Activated CD4-positive, alpha-beta memory T cell treated with anti-CD3 and anti-CD28 coated beads for 36 hours (primary cell): Measurements from ENCODE around the gene JMJD8. TPM values are rescaled to one million over a fixed set of nuclear protein-coding genes. Genes with fewer than 3 reads are reported as not detected.
A peak's percentile ranks its signal among the peaks of the same experiment; 100 is the strongest.

Experiments
- CTCF ChIA-PET: fragments of 350-600 bp; sonication (Branson Sonifier 250); formaldehyde crosslinking; loops from one replicate; lab custom pipeline; 2021; ENCODE audit warnings: antibody characterized with exemption, inconsistent platforms; lab: Charles Lee
- POLR2A ChIA-PET: fragments of 350-600 bp; sonication (Branson Sonifier 250); formaldehyde crosslinking; loops from one replicate; lab custom pipeline; 2021; ENCODE audit warnings: antibody characterized with exemption; lab: Charles Lee
- DNase-seq: peaks from one replicate; pipeline ENCODE4 v3.0.0-alpha.2; 2020
- H3K27ac Mint-ChIP-seq: one replicate; pipeline ENCODE4 v1.8.0; 2021; ENCODE audit warnings: mixed read lengths
- H3K27me3 Mint-ChIP-seq: one replicate; pipeline ENCODE4 v1.8.0; 2021; ENCODE audit warnings: mixed read lengths
- H3K36me3 Mint-ChIP-seq: one replicate; pipeline ENCODE4 v1.8.0; 2021; ENCODE audit warnings: mixed read lengths
- H3K4me1 Mint-ChIP-seq: one replicate; pipeline ENCODE4 v1.8.0; 2021; ENCODE audit warnings: low read depth, mixed read lengths
- H3K4me3 Mint-ChIP-seq: one replicate; pipeline ENCODE4 v1.8.0; 2021; ENCODE audit warnings: mild to moderate bottlenecking, mixed read lengths
- H3K9me3 Mint-ChIP-seq: one replicate; pipeline ENCODE4 v1.8.0; 2021; ENCODE audit warnings: mixed read lengths
- intact Hi-C: fragments of 100-400 bp; cut with micrococcal nuclease; formaldehyde crosslinking; loops from one replicate; pipeline ENCODE4 v1.15.1; 2023
- total RNA-seq, 2 experiments: library from RNA; stranded (reverse); gene quantifications; one replicate each; pipeline ENCODE4 v1.2.3, GENCODE V29; 2021

JMJD8 gene
- total RNA-seq, 2 experiments from 2014 or later, result 29.8 to 30.3 TPM

- Mint-ChIP-seq H3K27me3 (no peaks in the 10 kb centered on the region), H3K27ac (no peak overlapping the region), H3K9me3 (no peaks in the 10 kb centered on the region), H3K36me3 (peaks cover 3% of the 10 kb centered on the region), H3K4me3 (no peak overlapping the region), H3K4me1 (peaks cover 4% of the 10 kb centered on the region)
- CTCF ChIA-PET, result interaction anchor here (0.7 to 1.0 kb wide), 2 partner anchors 13 to 81 kb away, joined by 3 read pairs; no protein-coding TSS in a partner anchor
- DNase-seq, result peak; percentile 72
- intact Hi-C loops, result no loop called here
- POLR2A ChIA-PET, result no interaction called here
Measured at GRCh38 chr16:660459-661183, 23.5 kb downstream of the JMJD8 start.

- no peak for DNase-seq
- POLR2A ChIA-PET, result interaction anchor here (1.3 kb wide), 1 partner anchor 23 kb away, joined by 3 read pairs; no protein-coding TSS in a partner anchor
- CTCF ChIA-PET, result interaction anchor here (0.6 to 1.0 kb wide), 3 partner anchors 9 to 81 kb away, joined by 3 read pairs; no protein-coding TSS in a partner anchor
- Mint-ChIP-seq H3K27me3 (no peaks in the 10 kb centered on the region), H3K27ac (no peak overlapping the region), H3K36me3 (peaks cover 3% of the 10 kb centered on the region), H3K4me3 (no peak overlapping the region), H3K4me1 (peaks cover 4% of the 10 kb centered on the region), H3K9me3 (no peaks in the 10 kb centered on the region)
- intact Hi-C loops, result no loop called here
Measured at GRCh38 chr16:660132-660458, 24.0 kb downstream of the JMJD8 start.

GRCh38 chr16:659618-660017 lies 24.5 kb downstream of the JMJD8 start:
- Mint-ChIP-seq H3K27me3 (no peaks in the 10 kb centered on the region), H3K9me3 (no peaks in the 10 kb centered on the region), H3K4me1 (peaks cover 4% of the 10 kb centered on the region), H3K4me3 (no peak overlapping the region), H3K27ac (no peak overlapping the region), H3K36me3 (peaks cover 3% of the 10 kb centered on the region)
- intact Hi-C loops, result no loop called here
- POLR2A ChIA-PET, result interaction anchor here (1.3 kb wide), 1 partner anchor 22 kb away, joined by 3 read pairs; no protein-coding TSS in a partner anchor
- CTCF ChIA-PET, result interaction anchor here (0.6 to 1.1 kb wide), 4 partner anchors 9 to 80 kb away, joined by 3 to 5 read pairs (median 3); no protein-coding TSS in a partner anchor
- no peak for DNase-seq

- Mint-ChIP-seq H3K27ac (no peak overlapping the region), H3K4me1 (peaks cover 4% of the 10 kb centered on the region), H3K4me3 (no peak overlapping the region), H3K9me3 (no peaks in the 10 kb centered on the region), H3K36me3 (peaks cover 3% of the 10 kb centered on the region), H3K27me3 (no peaks in the 10 kb centered on the region)
- ChIA-PET POLR2A (interaction anchor here (1.3 kb wide), 1 partner anchor 22 kb away, joined by 3 read pairs; no protein-coding TSS in a partner anchor), CTCF (interaction anchor here (0.6 to 1.1 kb wide), 2 partner anchors 8 to 11 kb away, joined by 3 to 5 read pairs; no protein-coding TSS in a partner anchor)
- DNase-seq, result no peak
- intact Hi-C loops, result no loop called here
Measured at GRCh38 chr16:658679-659571, 25.2 kb downstream of the JMJD8 start.

- H3K27me3 Mint-ChIP-seq, result no peaks in the 10 kb centered on the region
- intact Hi-C loops, result no loop called here
- no peaks in the 10 kb centered on the region for H3K36me3 Mint-ChIP-seq
- no peak overlapping the region for H3K4me3 Mint-ChIP-seq
- H3K4me1 Mint-ChIP-seq, result peaks cover 4% of the 10 kb centered on the region
- no peaks in the 10 kb centered on the region for H3K9me3 Mint-ChIP-seq
- ChIA-PET POLR2A (no interaction called here), CTCF (interaction anchor here (1.0 kb wide), 1 partner anchor 11 kb away, joined by 3 read pairs; the partner anchor contains the start of gene RHOT2)
- no peak overlapping the region for H3K27ac Mint-ChIP-seq
- no peak for DNase-seq
Measured at GRCh38 chr16:657487-657886, 26.6 kb downstream of the JMJD8 start.

GRCh38 chr16:654034-654433 lies 30.1 kb downstream of the JMJD8 start:
- intact Hi-C loops, result no loop called here
- Mint-ChIP-seq H3K27me3 (no peaks in the 10 kb centered on the region), H3K36me3 (no peaks in the 10 kb centered on the region), H3K9me3 (no peaks in the 10 kb centered on the region), H3K4me1 (peaks cover 7% of the 10 kb centered on the region), H3K27ac (no peak overlapping the region), H3K4me3 (no peak overlapping the region)
- CTCF ChIA-PET, result no interaction called here
- DNase-seq, result no peak
- POLR2A ChIA-PET, result no interaction called here

- no peaks in the 10 kb centered on the region for H3K27me3 Mint-ChIP-seq
Measured at GRCh38 chr16:652454-653305, 31.5 kb downstream of the JMJD8 start.

GRCh38 chr16:651844-652243 lies 32.3 kb downstream of the JMJD8 start:
- intact Hi-C loops, result no loop called here
- H3K36me3 Mint-ChIP-seq, result peaks cover 1% of the 10 kb centered on the region
- DNase-seq, result no peak
- H3K4me3 Mint-ChIP-seq, result no peak overlapping the region
- ChIA-PET CTCF (interaction anchor here (1.2 kb wide), 1 partner anchor 15 kb away, joined by 3 read pairs; the partner anchor contains the start of gene METTL26), POLR2A (interaction anchor here (0.8 kb wide), 1 partner anchor 66 kb away, joined by 3 read pairs; no protein-coding TSS in a partner anchor)
- no peaks in the 10 kb centered on the region for H3K9me3 Mint-ChIP-seq
- H3K4me1 Mint-ChIP-seq, result peaks cover 9% of the 10 kb centered on the region
- H3K27me3 Mint-ChIP-seq, result no peaks in the 10 kb centered on the region
- H3K27ac Mint-ChIP-seq, result no peak overlapping the region

More at GRCh38 chr16:652454-653305, 31.5 kb downstream of the JMJD8 start:
- H3K27ac Mint-ChIP-seq, result no peak overlapping the region
- peaks cover 7% of the 10 kb centered on the region for H3K4me1 Mint-ChIP-seq
- intact Hi-C loops, result no loop called here
- CTCF ChIA-PET, result no interaction called here
- H3K9me3 Mint-ChIP-seq, result no peaks in the 10 kb centered on the region
- no peak for DNase-seq
- H3K36me3 Mint-ChIP-seq, result peaks cover 1% of the 10 kb centered on the region
- H3K4me3 Mint-ChIP-seq, result no peak overlapping the region
- POLR2A ChIA-PET, result interaction anchor here (0.8 kb wide), 1 partner anchor 66 kb away, joined by 3 read pairs; no protein-coding TSS in a partner anchor

GRCh38 chr16:649631-650030 lies 34.5 kb downstream of the JMJD8 start:
- POLR2A ChIA-PET, result interaction anchor here (1.2 to 2.8 kb wide), 4 partner anchors 13 to 124 kb away, joined by 3 to 16 read pairs (median 4); partner anchors contain the start of genes METTL26 and RHOT2
- peaks cover 1% of the 10 kb centered on the region for H3K36me3 Mint-ChIP-seq
- H3K27ac Mint-ChIP-seq, result no peak overlapping the region
- no peaks in the 10 kb centered on the region for H3K9me3 Mint-ChIP-seq
- peaks cover 11% of the 10 kb centered on the region for H3K4me1 Mint-ChIP-seq
- CTCF ChIA-PET, result interaction anchor here (0.9 to 1.1 kb wide), 3 partner anchors 13 to 543 kb away, joined by 3 to 6 read pairs (median 3); partner anchors contain the start of gene METTL26
- H3K4me3 Mint-ChIP-seq, result peak overlapping the region; percentile 72
- no peaks in the 10 kb centered on the region for H3K27me3 Mint-ChIP-seq
- DNase-seq, result no peak
- intact Hi-C loops, result loop anchor here (1.0 kb wide), 1 partner anchor 60 kb away; no protein-coding TSS in a partner anchor

GRCh38 chr16:648781-649589 lies 35.1 kb downstream of the JMJD8 start, which contains the start of gene WDR90:
TSS of gene WDR90 (plus strand) at chr16:649365. CDS start at chr16:649417, 52 bp downstream.
- Mint-ChIP-seq H3K4me3 (peak within 1 kb of the TSS; percentile 79), H3K27ac (peak within 1 kb of the TSS; percentile 56), H3K9me3 (no peaks in the 10 kb centered on the region), H3K27me3 (no peaks in the 10 kb centered on the region), H3K4me1 (peaks cover 16% of the 10 kb centered on the region), H3K36me3 (peaks cover 1% of the 10 kb centered on the region)
- POLR2A ChIA-PET, result interaction anchor here (0.6 to 2.8 kb wide), 6 partner anchors 13 to 1795 kb away, joined by 3 to 16 read pairs (median 4); partner anchors contain the start of genes METTL26, RHOT2 and STUB1
- intact Hi-C loops, result loop anchor here (1.0 kb wide), 1 partner anchor 60 kb away; no protein-coding TSS in a partner anchor
- DNase-seq, result peak; percentile 95
- CTCF ChIA-PET, result interaction anchor here (0.8 to 1.3 kb wide), 11 partner anchors 9 to 542 kb away, joined by 3 to 13 read pairs (median 4); partner anchors contain the start of genes METTL26, RHOT2 and STUB1
